H54 (cell line): Measurements from ENCODE around the gene ERN1.

Experiments
- DNase-seq: peaks from one replicate; pipeline ENCODE4 v3.0.0; 2011; ENCODE audit warnings: low spot score, mixed read lengths; ENCODE audit not compliant: insufficient read length
- FAIRE-seq: peaks from 3 replicates; lab custom pipeline; 2011; peaks lifted over from hg19 to GRCh38; lab: Jason Lieb, UNC
- POLR2A ChIP-seq: IDR thresholded peaks from 2 replicates; pipeline ENCODE4 v1.6.1; 2011; ENCODE audit warnings: low read depth, mild to moderate bottlenecking, low read length

The ERN1 gene

DNA sequence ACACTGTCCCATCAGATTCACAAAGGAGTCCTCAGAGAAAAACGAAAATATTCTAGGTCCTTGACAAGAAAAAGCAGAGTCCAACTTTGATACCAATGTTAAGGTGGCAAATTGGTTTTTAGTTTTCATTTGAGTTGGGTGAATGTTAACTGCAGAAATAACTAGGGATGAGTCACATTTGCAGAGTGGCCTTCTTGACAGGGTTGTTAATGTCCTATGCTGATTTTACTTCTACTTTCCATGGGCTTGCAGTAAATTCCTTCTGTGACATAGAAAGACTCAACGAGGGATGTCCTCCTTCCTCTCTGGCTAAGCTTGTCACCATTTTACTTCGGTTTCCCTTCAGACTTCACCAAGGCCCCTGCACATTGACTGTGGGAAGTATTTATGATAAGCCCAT is 62.3 kb downstream of the ERN1 start:
- no peak for TF ChIP-seq POLR2A

DNA sequence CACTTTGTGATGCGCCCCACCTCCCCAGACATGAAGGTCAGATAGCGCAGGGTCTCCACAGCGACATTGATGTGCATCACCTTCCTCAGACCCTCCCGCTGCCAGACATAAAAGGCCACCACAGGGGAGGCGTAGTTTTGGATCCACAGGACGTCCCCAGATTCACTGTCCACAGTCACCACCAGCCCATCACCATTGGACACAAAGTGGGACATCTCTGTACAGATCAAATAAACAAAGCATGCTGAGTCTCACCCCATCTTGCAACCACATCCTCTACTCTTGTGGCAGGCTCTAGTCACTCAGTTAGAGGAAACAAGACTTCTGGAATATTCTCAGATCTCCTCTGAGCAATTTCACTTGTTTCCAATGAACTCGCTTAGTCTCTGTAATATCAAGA is 63.2 kb downstream of the ERN1 start:
- no peak for FAIRE-seq
- TF ChIP-seq POLR2A: no peak
- DNase-seq: no peak

More for the DNA sequence above, 62.3 kb downstream of the ERN1 start:
- DNase-seq (no peak), FAIRE-seq (no peak)

DNA sequence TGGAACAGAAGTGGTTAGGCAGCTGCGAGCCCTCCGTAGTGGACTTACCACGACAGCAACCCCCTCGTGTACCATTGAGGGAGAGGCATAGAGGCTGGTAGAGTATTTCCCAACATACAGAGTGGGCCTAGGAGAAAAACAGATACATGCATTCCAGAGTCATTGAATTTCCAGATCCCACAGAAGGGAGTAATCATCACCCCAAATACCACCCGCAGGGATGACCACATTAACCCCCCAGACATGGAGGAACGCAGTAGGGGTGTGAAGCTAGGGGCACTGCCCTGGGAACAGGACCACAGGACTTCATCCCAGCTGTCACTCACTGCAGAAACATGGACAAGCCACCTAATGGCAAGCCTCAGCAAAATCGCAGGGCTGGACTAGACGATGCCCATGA is 64.8 kb downstream of the ERN1 start:
- FAIRE-seq: no peak
- TF ChIP-seq POLR2A: no peak
- no peak for DNase-seq

DNA sequence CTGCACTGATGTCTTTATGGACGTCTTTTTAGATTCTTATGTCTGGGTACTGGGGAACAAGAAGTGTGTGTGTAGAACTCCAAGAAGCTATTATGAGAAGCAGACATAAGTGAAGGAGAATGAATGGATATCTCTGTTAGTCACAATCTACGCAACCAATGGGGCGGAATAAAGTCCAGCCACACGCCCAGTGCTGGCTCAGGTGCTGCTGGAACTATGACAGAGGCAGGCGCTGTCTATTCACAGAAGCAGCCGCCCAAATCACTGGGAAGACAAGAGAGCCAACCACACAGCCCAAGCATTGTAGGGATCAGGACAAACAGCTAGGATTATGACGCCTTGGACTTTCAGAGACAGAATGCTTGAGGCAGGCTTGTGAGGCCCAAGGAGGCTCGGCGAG is 65.6 kb downstream of the ERN1 start:
- no peak for TF ChIP-seq POLR2A
- FAIRE-seq: no peak
- DNase-seq: no peak

DNA sequence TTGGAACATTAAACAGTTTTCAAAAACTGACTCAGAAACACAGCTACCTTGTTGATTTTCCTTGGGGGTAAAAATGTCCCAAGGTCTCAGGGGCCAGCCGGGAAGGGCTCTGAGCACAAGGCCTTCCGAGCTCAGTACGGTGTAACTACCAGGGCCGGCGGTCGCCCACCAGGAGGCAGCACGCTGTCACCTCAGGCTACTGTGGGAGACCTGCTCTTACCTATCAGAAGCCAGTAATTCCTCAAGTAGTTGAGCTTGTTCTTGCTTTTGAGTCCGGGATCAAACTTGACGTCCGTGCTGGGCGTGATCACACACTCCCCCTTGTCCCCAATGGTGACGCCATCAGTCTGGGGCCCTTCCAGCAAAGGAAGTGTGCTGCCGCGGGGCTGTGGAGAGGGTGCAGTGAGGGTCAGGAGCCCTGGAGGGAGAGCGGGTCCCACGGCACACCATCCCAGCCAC is 66.1 kb downstream of the ERN1 start:
- DNase-seq: no peak
- no peak for FAIRE-seq
- no peak for TF ChIP-seq POLR2A

DNA sequence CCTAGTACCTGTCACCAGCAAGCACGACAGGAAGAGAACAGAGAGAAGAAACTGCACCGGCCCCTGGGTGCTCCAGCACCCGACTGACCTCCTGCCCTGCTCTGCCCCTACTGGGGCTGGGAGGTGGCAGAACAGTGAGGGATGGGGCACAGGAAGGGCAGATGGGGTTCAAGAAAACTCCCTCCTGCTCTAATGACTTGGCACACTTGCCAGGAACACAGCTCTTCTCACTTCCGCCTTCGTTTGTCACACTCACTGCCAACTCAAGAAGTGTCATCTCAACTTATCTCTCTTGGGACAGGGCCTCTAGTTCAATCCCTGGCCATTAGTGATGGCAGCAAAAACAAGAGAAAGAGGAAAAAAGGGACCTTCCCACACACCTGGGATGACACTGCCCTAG is 66.9 kb downstream of the ERN1 start:
- FAIRE-seq (no peak), DNase-seq (no peak)
- TF ChIP-seq POLR2A: no peak

DNA sequence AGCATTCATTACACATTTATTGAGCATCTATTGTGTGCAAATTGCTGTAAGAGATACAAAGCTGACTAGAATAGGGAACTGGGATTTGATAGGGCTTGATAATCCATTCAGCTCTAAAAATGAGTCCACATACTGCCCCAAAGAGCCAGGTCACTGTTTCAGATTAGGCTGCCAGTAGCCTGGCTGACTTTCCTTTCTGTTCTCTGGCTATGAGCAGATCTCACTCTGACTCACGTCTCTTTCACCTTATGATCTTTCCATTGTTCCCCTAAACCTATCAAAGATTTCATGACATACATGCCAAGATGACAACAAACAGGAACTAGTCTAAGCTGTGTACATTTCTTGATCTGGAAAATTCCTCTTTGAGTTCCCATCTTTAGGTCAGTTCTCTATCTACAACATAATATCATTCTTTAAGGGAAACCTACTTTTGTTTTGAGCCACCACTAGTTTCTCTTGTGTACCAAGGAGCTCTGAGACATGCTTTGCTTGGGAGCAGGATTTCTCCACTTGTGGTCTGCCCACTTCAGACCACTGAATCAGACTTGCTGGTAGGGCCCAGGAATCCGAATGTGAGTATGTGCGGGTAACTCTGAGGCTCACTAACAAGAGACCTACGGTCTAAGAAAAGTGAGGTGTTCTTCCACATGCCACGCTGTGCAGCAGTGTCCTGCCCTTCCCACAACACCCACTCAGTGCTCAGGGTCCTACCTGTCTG is 68.6 kb downstream of the ERN1 start:
- no peak for DNase-seq
- no peak for TF ChIP-seq POLR2A
- no peak for FAIRE-seq

DNA sequence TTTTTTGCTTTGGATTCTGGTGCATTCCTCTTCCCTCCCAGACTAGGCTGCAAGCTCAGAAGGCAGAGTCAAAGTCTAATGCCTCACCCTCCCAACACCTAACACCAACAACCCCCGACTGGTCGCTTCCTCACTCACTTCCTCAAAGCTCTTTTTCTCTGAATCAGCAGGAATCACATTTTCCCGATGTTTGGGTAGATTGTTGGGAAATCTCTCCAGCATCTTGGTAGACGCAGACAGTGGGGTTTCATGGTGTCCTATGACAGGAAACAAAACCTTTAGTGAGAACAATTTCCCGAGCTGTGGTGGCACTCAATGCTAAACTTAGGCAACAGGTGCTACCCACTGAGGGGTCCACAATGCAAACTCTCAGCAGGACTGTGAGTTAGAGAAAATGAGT is 69.6 kb downstream of the ERN1 start:
- DNase-seq (no peak), FAIRE-seq (no peak)
- no peak for TF ChIP-seq POLR2A

DNA sequence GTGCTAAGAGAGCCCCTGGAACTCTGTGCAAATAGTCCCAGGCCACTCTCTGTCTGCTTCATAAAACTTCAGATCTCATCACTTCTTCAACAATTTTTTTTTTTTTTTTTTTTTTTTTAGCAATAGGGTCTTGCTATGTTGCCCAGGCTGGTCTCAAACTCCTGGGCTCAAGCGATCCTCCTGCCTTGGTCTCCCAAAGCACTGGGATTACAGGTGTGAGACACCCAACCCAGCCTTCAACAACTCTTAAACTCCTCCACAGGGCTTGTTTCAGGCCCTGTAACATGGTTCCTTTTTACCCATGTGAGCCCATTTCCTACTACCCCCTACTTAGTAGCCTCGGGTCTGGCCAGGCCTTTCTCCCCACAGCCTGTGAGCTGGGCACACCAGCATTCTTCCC is 70.2 kb downstream of the ERN1 start:
- no peak for TF ChIP-seq POLR2A
- FAIRE-seq (no peak), DNase-seq (no peak)

DNA sequence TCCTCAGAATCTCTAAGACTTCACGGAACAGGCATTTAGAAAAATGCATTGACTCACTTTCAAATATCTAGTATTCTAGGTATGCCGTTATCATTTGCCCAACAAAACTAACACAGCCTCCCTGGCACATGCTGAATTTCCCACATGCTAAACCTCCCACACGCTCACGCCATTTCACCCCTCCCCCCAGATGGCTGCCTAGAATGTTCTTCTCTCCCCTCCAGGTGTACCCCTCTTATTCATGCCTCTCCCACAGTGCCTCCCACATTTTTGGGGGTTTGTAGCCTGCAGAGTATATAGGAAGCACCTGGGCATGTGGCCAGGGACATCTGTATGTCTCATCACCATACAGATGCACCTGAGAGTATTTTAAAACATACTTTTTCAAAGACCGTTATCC is 71.3 kb downstream of the ERN1 start:
- no peak for TF ChIP-seq POLR2A
- no peak for DNase-seq
- no peak for FAIRE-seq

DNA sequence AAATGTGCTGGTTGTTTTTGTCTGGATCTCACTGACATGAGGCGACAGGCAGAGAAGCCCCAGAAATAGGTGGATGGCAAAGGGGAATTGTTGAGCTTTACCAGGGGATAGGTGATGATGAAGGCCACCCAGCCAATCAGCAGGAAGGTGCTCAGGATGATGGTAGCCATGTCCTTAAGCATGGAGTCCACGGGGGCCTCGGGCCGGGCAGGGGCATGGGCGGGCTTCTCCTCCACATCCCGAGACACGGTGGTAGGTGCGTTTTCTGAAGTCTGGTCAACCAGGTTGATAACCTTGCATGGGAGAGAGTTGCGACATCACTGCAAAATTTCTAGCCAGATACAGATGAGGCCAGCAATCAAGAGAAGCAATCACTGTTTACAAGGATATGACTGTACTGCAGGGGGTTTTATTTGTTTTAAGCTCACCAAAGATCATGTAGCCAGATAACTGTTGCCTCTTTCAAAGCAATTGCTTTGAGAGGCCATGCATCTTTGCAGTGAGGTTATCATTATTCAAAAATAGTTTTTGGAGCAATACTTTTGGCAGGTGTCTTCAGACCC is 72.2 kb downstream of the ERN1 start:
- FAIRE-seq (no peak), DNase-seq (no peak)
- TF ChIP-seq POLR2A: no peak

DNA sequence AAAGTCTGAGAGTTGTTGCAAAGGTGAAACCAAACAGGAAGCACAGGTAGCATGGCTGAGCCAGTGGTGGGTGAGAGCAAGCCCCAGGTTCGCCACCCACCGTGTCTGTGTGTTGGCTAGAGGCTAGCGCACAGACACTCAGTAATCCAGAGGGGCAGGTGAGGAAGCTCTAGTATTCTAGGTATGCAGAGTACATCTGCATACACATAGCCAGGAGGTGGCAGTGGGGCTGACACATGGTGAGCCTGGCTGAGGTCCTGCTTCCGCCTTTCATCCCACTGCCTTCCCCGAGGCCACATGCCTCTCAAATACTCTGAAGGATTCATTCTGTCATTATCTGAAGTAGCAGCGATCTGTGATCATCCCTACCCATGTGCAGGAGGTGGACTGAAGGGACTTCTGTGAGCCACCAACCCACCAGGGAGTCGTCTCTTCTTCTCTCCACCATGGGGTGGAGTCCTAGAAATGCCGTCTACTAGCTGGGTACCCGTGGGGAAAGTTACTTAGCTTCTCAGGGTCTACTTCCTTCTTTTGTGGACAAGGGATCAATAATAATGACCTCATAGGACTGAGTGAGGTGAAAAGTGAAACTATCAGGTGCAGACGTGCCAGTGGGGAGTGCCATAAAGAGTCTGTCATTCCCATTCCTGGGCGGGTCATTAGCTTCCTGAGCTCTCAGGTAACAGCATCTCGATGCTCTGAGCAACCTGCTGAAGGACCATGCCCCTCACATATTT is 73.5 kb downstream of the ERN1 start:
- DNase-seq: no peak
- no peak for TF ChIP-seq POLR2A
- no peak for FAIRE-seq

DNA sequence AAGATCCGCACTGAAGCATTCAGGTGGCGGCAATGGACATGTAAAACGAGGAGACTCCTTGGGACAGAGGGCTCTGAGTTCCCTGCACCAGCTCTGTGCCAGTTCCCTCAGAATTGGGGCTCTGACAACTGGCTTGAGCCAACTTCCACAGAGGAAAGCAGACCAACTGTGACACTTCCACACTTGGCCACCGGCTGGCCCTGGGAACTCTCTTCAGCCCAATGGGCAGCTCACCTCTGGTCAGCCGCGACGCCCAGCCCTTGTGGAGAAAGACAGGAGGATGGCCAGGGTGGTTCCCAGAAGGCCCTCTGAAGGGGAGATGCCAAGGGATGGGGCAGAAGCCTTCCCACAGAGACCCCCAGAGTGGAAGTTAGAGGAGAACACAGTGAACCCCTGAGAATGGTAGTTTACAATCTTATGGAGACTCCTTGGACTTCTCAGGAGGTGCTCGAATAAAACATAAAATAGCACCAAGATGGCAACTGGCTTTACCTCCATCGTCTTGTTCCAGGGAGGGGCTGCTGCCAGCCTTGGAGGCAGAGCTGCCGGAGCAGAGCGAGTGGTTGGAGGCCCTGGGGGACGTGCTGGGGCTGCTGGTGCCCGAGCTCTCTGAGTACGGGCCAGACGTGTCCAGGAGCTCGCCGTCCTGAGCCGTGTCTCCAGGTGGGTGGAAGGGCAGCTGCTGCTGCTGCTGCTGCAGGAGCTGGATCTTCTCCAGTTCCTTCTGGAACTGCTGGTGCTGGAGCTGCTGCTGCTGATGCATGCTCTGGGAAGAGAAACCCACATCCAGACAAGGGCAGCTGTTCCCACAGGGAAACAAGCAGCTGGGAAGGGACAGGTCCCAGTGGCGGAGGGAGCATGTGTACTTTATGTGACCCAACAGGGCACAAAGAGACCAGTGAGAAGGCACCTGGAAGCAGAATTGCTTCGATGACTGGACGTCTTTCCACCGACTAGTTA is 74.5 kb downstream of the ERN1 start:
- FAIRE-seq (no peak), DNase-seq (no peak)
- TF ChIP-seq POLR2A: no peak
